Upper lobe of left lung (tissue), 6 donors: Measurements from ENCODE around the gene ZBTB9. TPM values are rescaled to one million over a fixed set of nuclear protein-coding genes. Genes with fewer than 3 reads are reported as not detected.
"Not testable (repeated sequence)": the region's sequence is repeated elsewhere in the genome, so short reads cannot be mapped to it uniquely, and the experiment has no call there.

Source experiments
- ATAC-seq, 2 donors: fragments of 200-7000 bp; cut with Tn5 transposase; one replicate each; pipeline ENCODE4 v1.9.1; 2022; ENCODE audit warnings: mild to moderate bottlenecking in 2 of 2, moderate library complexity in 2 of 2; ENCODE audit not compliant: low FRiP score in 2 of 2
- DNase-seq, 2 donors: peaks; one replicate each; pipeline ENCODE4 v3.0.0-alpha.2; 2019 to 2020
- H3K27ac ChIP-seq, 4 donors: fragments of 200-600 bp; sonication (generic); one replicate each; pipeline ENCODE4 v1.5.1; 2016 to 2019
- H3K27me3 ChIP-seq, 4 donors: fragments of 200-600 bp; sonication (generic); one replicate each; pipeline ENCODE4 v1.5.1; 2017 to 2019
- H3K36me3 ChIP-seq, 4 donors: fragments of 200-600 bp; sonication (generic); one replicate each; pipeline ENCODE4 v1.5.1; 2016 to 2019
- H3K4me1 ChIP-seq, 4 donors: fragments of 200-600 bp; sonication (generic); one replicate each; pipeline ENCODE4 v1.5.1; 2018 to 2019
- H3K4me3 ChIP-seq, 4 donors: fragments of 200-600 bp; sonication (generic); one replicate each; pipeline ENCODE4 v1.5.1; 2017 to 2019; ENCODE audit warnings: mild to moderate bottlenecking in 2 of 4, moderate library complexity in 1 of 4
- H3K9me3 ChIP-seq, 4 donors: fragments of 200-600 bp; sonication (generic); one replicate each; pipeline ENCODE4 v1.5.1; 2018 to 2019
- CTCF ChIP-seq, 6 experiments: fragments of 450-650 bp in 4 of 6; fragments of 200-600 bp in 2 of 6; sonication (generic) in 2 of 6; IDR thresholded peaks; one replicate each; pipeline ENCODE4 v1.5.1; 2016 to 2019; ENCODE audit warnings: antibody characterized with exemption in 6 of 6
- EP300 ChIP-seq, 4 donors: sonication (generic); formaldehyde crosslinking; IDR thresholded peaks; one replicate each; pipeline ENCODE4 v1.5.1; 2017; ENCODE audit warnings: antibody characterized with exemption in 4 of 4, control low read depth in 2 of 4
- POLR2A ChIP-seq, 4 donors: fragments of 450-650 bp; IDR thresholded peaks; one replicate each; pipeline ENCODE4 v1.5.1; 2016 to 2017; ENCODE audit warnings: antibody characterized with exemption in 4 of 4, mild to moderate bottlenecking in 2 of 4
- POLR2AphosphoS5 ChIP-seq, 2 donors: sonication (generic); formaldehyde crosslinking; IDR thresholded peaks; one replicate each; pipeline ENCODE4 v1.5.1; 2017; ENCODE audit warnings: antibody characterized with exemption in 2 of 2
- WGBS, 2 donors: methylation state at CpG; one replicate each; pipeline ENCODE4 v1.1.5; 2017 to 2018; 5-methylcytosine and 5-hydroxymethylcytosine counted together
- total RNA-seq, 6 donors: library from RNA; depleted of rRNA in 4 of 6; stranded (reverse); fragments of >200 nt in 4 of 6; gene quantifications; one replicate each; pipeline versions ENCODE4 v1.1.0 to v1.2.1, GENCODE V29; 2016 to 2021
- donor health status: DM: no; HTN: no; CAD: no; lungs with moderate emphysema.
- donor health status: DM: no; HTN: yes; CAD: no; lungs with severe emphysema.

The ZBTB9 gene
- total RNA-seq, 6 donors from 2014 or later, result 3.2 to 8.7 (median 6.1) TPM

DNA sequence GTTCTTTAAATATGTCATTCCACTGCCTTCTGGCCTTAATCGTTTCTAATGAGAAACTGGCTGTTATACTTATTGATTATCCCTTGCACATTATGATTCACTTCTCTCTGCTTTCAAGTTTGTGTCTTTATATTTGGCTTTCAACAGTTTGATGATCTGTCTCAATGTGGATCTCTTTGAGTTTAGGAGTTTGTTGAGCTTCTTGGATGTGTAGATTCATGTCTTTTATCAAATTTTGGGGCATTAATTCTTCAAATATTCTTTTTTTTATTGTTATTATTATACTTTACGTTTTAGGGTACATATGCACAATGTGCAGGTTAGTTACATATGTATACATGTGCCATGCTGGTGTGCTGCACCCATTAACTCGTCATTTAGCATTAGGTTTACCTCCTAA is 29.3 kb downstream of the ZBTB9 start:
- WGBS, 2 donors, result 70 to 82% methylated on average over 3 of the region's 3 CpGs

DNA sequence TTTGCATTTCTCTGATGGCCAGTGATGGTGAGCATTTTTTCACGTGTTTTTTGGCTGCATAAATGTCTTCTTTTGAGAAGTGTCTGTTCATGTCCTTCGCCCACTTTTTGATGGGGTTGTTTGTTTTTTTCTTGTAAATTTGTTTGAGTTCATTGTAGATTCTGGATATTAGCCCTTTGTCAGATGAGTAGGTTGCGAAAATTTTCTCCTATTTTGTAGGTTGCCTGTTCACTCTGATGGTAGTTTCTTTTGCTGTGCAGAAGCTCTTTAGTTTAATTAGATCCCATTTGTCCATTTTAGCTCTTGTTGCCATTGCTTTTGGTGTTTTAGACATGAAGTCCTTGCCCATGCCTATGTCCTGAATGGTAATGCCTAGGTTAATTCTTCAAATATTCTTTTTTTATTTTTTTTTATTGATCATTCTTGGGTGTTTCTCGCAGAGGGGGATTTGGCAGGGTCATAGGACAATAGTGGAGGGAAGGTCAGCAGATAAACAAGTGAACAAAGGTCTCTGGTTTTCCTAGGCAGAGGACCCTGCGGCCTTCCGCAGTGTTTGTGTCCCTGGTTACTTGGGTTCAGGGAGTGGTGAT is 30.4 kb downstream of the ZBTB9 start:
- H3K36me3 ChIP-seq, H3K4me1 ChIP-seq, DNase-seq, H3K27ac ChIP-seq, H3K9me3 ChIP-seq, ATAC-seq, H3K4me3 ChIP-seq, H3K27me3 ChIP-seq: not testable (repeated sequence)
- WGBS, 2 donors, result 50 to 95% methylated on average over 3 to 4 of the region's 6 CpGs

More for the DNA sequence above, 29.3 kb downstream of the ZBTB9 start:
- no peak overlapping the region for H3K27ac ChIP-seq
- no peaks in the 10 kb centered on the region for H3K27me3 ChIP-seq
- ATAC-seq (no peak), DNase-seq (no peak)
- no peak overlapping the region for H3K4me3 ChIP-seq
- no peaks in the 10 kb centered on the region for H3K4me1 ChIP-seq
- TF ChIP-seq EP300 (IDR thresholded peaks at IDR 0.05), result no peak
- no peak for TF ChIP-seq POLR2AphosphoS5 (IDR thresholded peaks at IDR 0.05)
- no peak for TF ChIP-seq CTCF (IDR thresholded peaks at IDR 0.05)
- TF ChIP-seq POLR2A (IDR thresholded peaks at IDR 0.05), result no peak
- H3K9me3 ChIP-seq, result no peaks in the 10 kb centered on the region
- H3K36me3 ChIP-seq, result no peaks in the 10 kb centered on the region

DNA sequence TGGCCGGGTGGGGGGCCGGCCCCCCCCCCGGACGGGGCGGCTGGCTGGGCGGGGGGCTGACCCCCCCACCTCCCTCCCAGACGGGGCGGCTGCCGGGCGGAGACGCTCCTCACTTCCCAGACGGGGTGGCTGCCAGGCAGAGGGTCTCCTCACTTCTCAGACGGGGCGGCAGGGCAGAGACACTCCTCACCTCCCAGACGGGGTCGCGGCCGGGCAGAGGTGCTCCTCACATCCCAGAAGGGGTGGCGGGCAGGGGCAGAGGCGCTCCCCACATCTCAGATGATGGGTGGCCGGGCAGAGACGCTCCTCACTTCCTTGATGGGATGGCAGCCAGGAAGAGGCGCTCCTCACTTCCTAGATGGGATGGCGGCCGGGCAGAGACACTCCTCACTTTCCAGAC is 31.3 kb downstream of the ZBTB9 start:
- 80 to 97% methylated on average over 10 to 14 of the region's 25 CpGs for WGBS, 2 donors
- not testable (repeated sequence) for ATAC-seq

DNA sequence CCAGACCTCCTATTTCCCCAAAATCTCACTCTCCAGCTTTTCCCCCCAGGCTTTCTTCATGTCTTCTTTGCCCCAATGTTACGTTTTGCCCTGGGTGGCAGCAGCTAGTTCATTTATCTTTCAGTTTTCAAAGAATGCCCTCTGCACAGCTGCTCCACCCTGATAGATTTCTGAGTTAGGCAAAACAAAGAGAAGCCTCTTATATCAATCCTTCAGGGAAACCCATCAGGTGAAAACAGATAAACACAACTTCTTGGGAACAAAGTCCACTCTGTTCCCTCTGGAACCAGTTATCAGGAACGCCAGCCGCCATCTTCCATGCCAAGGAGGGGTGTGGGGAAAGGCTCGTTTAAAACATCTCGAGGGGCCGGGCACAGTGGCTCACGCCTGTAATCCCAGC is 34.0 kb downstream of the ZBTB9 start:
- Histone ChIP-seq H3K9me3 (no peaks in the 10 kb centered on the region), H3K4me3 (no peak overlapping the region), H3K27me3 (no peaks in the 10 kb centered on the region), H3K27ac (no peak overlapping the region), H3K4me1 (no peaks in the 10 kb centered on the region), H3K36me3 (no peaks in the 10 kb centered on the region)
- DNase-seq, result no peak
- WGBS, 2 donors, result 79 to 80% methylated on average over 7 of the region's 7 CpGs
- ATAC-seq, result no peak
- TF ChIP-seq POLR2AphosphoS5 (IDR thresholded peaks at IDR 0.05) (no peak), CTCF (IDR thresholded peaks at IDR 0.05) (no peak), POLR2A (IDR thresholded peaks at IDR 0.05) (no peak), EP300 (IDR thresholded peaks at IDR 0.05) (no peak)

More for the DNA sequence above, 31.3 kb downstream of the ZBTB9 start:
- H3K27me3 ChIP-seq, H3K27ac ChIP-seq, H3K4me1 ChIP-seq, H3K4me3 ChIP-seq, H3K36me3 ChIP-seq, H3K9me3 ChIP-seq: not testable (repeated sequence)
- DNase-seq, result peak in 1 of 2 donors; percentile 66

GRCh38 chr6:33490198-33490597 is 35.8 kb downstream of the ZBTB9 start:
- WGBS, 2 donors, result 75 to 77% methylated on average over 3 of the region's 3 CpGs
- TF ChIP-seq POLR2AphosphoS5 (IDR thresholded peaks at IDR 0.05), result no peak
- no peak for TF ChIP-seq CTCF (IDR thresholded peaks at IDR 0.05)
- TF ChIP-seq EP300 (IDR thresholded peaks at IDR 0.05), result no peak
- TF ChIP-seq POLR2A (IDR thresholded peaks at IDR 0.05), result no peak
- ATAC-seq, result no peak
- Histone ChIP-seq H3K9me3 (no peaks in the 10 kb centered on the region), H3K27me3 (no peaks in the 10 kb centered on the region), H3K27ac (no peak overlapping the region), H3K4me1 (no peaks in the 10 kb centered on the region), H3K4me3 (no peak overlapping the region), H3K36me3 (no peaks in the 10 kb centered on the region)
- DNase-seq, result no peak

DNA sequence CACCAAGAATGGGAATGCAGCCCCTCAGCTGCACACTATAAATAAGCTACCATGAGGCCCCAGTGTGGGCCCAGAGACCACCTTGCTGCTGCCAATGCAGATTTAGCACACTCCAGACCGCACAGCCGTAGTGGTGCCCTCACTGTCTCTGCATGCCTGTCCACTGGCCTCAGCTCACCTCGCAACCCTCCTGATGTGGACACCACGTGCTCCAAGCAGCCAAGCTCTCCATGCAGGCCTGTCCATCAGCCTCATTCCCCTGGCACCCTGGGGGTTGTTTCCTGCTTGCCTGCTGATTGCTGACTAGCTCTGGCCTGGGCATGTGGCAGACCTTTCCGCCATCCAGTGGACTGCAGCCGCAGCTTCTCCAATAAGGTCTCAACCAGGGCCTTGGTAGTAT is 36.2 kb downstream of the ZBTB9 start:
- ATAC-seq (no peak), DNase-seq (no peak)
- Histone ChIP-seq H3K27ac (no peak overlapping the region), H3K9me3 (no peaks in the 10 kb centered on the region), H3K4me1 (no peaks in the 10 kb centered on the region), H3K36me3 (no peaks in the 10 kb centered on the region), H3K27me3 (no peaks in the 10 kb centered on the region), H3K4me3 (no peak overlapping the region)
- 86 to 94% methylated on average over 6 of the region's 6 CpGs for WGBS, 2 donors
- TF ChIP-seq EP300 (IDR thresholded peaks at IDR 0.05), result no peak
- no peak for TF ChIP-seq CTCF (IDR thresholded peaks at IDR 0.05)
- TF ChIP-seq POLR2A (IDR thresholded peaks at IDR 0.05), result no peak
